GM18951 (cell line): Measurements from ENCODE around the gene RAPGEF3.

Source experiments
- POLR2A ChIP-seq: IDR thresholded peaks from 4 replicates; pipeline ENCODE4 v1.6.1; 2011; ENCODE audit warnings: mild to moderate bottlenecking; ENCODE audit not compliant: insufficient read length, insufficient read depth; ENCODE audit errors: extremely low read depth
- in situ Hi-C: fragments of 300-500 bp; cut with MboI; formaldehyde crosslinking; loops from one replicate; pipeline ENCODE4 v1.12.0; 2022; ENCODE audit warnings: low sequenced_read_pairs, mixed read lengths, inconsistent platforms; ENCODE audit not compliant: unreplicated experiment

Gene RAPGEF3

DNA sequence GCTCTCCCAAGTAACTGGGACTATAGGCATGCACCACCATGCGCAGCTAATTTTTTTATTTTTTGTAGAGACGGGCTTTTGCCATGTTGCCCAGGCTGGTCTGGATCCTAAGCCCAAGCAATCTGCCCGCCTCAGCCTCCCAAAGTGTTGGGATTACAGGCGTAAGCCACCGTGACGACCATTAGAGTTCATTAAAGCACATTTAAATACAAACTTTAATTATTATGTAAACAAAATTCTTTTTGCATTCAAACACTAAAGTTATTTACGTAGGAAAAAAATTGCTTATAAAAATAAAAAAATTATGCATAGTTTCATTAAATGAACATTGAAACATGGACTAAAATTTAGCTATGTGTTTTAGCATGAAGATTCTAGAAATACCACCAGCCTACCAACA lies 60.0 kb downstream of the RAPGEF3 start:
- no peak for TF ChIP-seq POLR2A
- in situ Hi-C loops, result no loop called here

DNA sequence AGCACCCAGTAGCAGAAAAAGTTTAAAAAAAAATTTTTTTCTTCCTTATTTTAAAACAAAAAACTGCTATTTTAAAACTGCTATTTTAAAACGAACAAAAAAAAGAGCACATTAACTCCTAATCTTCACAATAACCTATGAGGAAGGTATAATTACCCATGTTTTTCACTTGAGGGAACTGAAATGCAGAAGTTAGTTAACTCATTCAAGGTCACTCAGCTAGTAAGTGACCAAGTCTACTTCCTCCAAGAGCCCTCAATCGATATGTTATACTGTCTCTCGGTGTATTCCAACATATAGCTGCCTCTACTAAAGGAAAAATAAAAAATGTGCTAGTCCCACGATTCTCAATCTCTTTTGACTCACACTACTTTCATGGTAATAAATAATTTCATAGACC lies 60.6 kb downstream of the RAPGEF3 start:
- in situ Hi-C loops, result no loop called here
- TF ChIP-seq POLR2A, result no peak

- in situ Hi-C loops, result no loop called here
- no peak for TF ChIP-seq POLR2A
These were observed 69.5 kb downstream of the RAPGEF3 start for GRCh38 chr12:47689215-47689614.

DNA sequence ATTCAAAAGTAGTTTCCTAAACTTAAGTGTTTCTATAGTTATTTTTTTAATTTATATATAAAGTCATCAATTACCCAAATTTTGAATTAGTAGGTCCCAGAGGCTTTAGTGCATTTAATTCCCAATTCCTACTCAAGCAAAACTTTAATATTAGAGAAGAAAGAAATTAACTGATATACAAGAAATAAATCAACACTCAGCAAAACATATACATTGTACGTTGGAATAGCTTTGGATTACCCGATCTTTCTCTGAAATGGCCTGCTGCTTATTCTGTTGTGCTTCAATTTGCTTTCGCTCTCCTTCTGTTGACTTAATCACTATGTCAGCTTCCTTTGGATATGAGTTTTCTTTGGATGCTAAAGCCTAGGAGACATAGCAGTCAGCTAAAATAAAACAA lies 71.0 kb downstream of the RAPGEF3 start:
- in situ Hi-C loops, result no loop called here
- TF ChIP-seq POLR2A, result no peak

DNA sequence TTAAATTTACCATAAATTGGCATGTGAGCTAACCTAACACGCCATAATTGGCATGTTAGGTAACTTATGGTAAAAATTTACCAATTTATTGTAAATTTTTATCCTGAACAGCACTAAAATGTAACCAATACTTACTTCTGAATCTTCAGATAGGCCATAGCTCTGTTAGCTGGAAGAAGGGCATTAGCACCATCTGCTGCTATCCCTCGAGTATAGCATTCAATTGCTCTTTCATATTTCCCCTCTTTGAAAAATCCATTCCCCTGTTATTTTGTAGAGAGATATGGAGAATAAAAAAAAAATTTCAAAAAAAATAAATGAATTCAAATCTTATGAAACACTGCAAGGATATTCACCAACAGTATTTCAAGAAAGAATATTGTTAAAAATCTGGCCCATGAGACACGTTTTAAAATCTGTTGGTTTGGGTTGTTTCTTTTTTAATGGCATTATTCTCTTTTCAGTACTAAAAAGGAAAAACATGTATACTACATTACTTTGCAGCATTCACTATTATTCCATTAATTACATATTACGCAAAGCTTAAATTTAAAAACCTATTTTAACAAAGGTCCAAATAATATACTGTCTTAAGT lies 71.9 kb downstream of the RAPGEF3 start:
- in situ Hi-C loops, result no loop called here
- no peak for TF ChIP-seq POLR2A
